Neuronal stem cell (in vitro differentiated cells): ENCODE results near the gene TPT1.

Experiments used
- DNase-seq: peaks from one replicate; pipeline ENCODE4 v3.0.0-alpha.2; 2013; ENCODE audit warnings: low spot score
- H2AFZ ChIP-seq: one replicate; pipeline ENCODE4 v1.6.1; 2013; ENCODE audit warnings: mild to moderate bottlenecking, low read length, inconsistent platforms
- H2AK5ac ChIP-seq: 2 replicates; pipeline ENCODE4 v1.6.1; 2013; ENCODE audit warnings: low read depth, mild to moderate bottlenecking, inconsistent platforms, low read length, moderate library complexity, mixed read lengths
- H2BK120ac ChIP-seq: 2 replicates; pipeline ENCODE4 v1.6.1; 2013; ENCODE audit warnings: low read depth, mild to moderate bottlenecking, inconsistent platforms, low read length, moderate library complexity, mixed read lengths
- H2BK12ac ChIP-seq: one replicate; pipeline ENCODE4 v1.6.1; 2013; ENCODE audit warnings: low read length, inconsistent platforms
- H2BK15ac ChIP-seq: 2 replicates; pipeline ENCODE4 v1.6.1; 2013; ENCODE audit warnings: mild to moderate bottlenecking, low read length, inconsistent platforms, mixed read lengths
- H2BK5ac ChIP-seq: one replicate; pipeline ENCODE4 v1.6.1; 2013; ENCODE audit warnings: inconsistent platforms, mild to moderate bottlenecking, low read length, moderate library complexity
- H3K14ac ChIP-seq: one replicate; pipeline ENCODE4 v1.6.1; 2013; ENCODE audit warnings: low read length, inconsistent platforms
- H3K18ac ChIP-seq: 2 replicates; pipeline ENCODE4 v1.6.1; 2013; ENCODE audit warnings: low read length, inconsistent platforms
- H3K23ac ChIP-seq: 2 replicates; pipeline ENCODE4 v1.6.1; 2013; ENCODE audit warnings: low read depth, mild to moderate bottlenecking, mixed read lengths, low read length, inconsistent platforms; ENCODE audit not compliant: poor library complexity
- H3K27ac ChIP-seq: replicated peaks from 3 replicates; pipeline ENCODE4 v1.5.1; 2013; ENCODE audit warnings: low read length, inconsistent platforms
- H3K27me3 ChIP-seq, 3 experiments: 2 replicates each; pipeline ENCODE4 v1.6.1; 2013; ENCODE audit warnings: low read length in 3 of 3, mild to moderate bottlenecking in 2 of 3, inconsistent platforms in 1 of 3, low read depth in 1 of 3, mixed read lengths in 1 of 3, moderate library complexity in 1 of 3; ENCODE audit not compliant: control insufficient read depth in 3 of 3, insufficient read depth in 3 of 3
- H3K36me3 ChIP-seq, 2 donors: replicated peaks in 1 of 2; 2 replicates each; pipeline ENCODE4 v1.6.1; 2013; ENCODE audit warnings: low read length in 2 of 2; ENCODE audit not compliant: control insufficient read depth in 2 of 2, insufficient read depth in 2 of 2
- H3K4ac ChIP-seq: 2 replicates; pipeline ENCODE4 v1.6.1; 2013; ENCODE audit warnings: inconsistent platforms, mild to moderate bottlenecking, low read length, moderate library complexity
- H3K4me1 ChIP-seq, 2 donors: 1 replicate in 1 of 2; 2 replicates in 1 of 2; pipeline ENCODE4 v1.6.1; 2013; ENCODE audit warnings: low read length in 2 of 2, low read depth in 1 of 2; ENCODE audit not compliant: control insufficient read depth in 2 of 2, insufficient read depth in 1 of 2
- H3K4me2 ChIP-seq: one replicate; pipeline ENCODE4 v1.6.1; 2013; ENCODE audit warnings: mild to moderate bottlenecking, low read length, inconsistent platforms; ENCODE audit not compliant: insufficient read depth, poor library complexity, severe bottlenecking
- H3K4me3 ChIP-seq, 2 donors: 2 replicates each; pipeline ENCODE4 v1.5.1; 2013; ENCODE audit warnings: low read length in 2 of 2, mild to moderate bottlenecking in 2 of 2, inconsistent platforms in 1 of 2, moderate library complexity in 1 of 2
- H3K79me1 ChIP-seq: one replicate; pipeline ENCODE4 v1.6.1; 2013; ENCODE audit warnings: low read depth, mild to moderate bottlenecking, inconsistent platforms, low read length, moderate library complexity
- H3K9ac ChIP-seq: one replicate; pipeline ENCODE4 v1.6.1; 2013; ENCODE audit warnings: mild to moderate bottlenecking, low read depth, low read length, inconsistent platforms; ENCODE audit not compliant: poor library complexity
- H3K9me3 ChIP-seq, 2 donors: replicated peaks in 1 of 2; 2 replicates each; pipeline versions ENCODE3 to v1.6.1; 2013; ENCODE audit warnings: low read length in 2 of 2, mild to moderate bottlenecking in 2 of 2, inconsistent platforms in 1 of 2, low read depth in 1 of 2, mixed read lengths in 1 of 2, moderate library complexity in 1 of 2; ENCODE audit not compliant: control insufficient read depth in 2 of 2, insufficient read depth in 1 of 2
- H4K8ac ChIP-seq: one replicate; pipeline ENCODE4 v1.6.1; 2013; ENCODE audit warnings: low read depth, mild to moderate bottlenecking, inconsistent platforms, low read length, moderate library complexity
- H4K91ac ChIP-seq: one replicate; pipeline ENCODE4 v1.6.1; 2013; ENCODE audit warnings: low read length, low read depth, mild to moderate bottlenecking, inconsistent platforms; ENCODE audit not compliant: poor library complexity
- WGBS, 2 donors: extraction: QIAGEN DNeasy Blood & Tissue Kit; methylation state at CpG; one replicate each; pipeline ENCODE4 v1.1.7; 2013; ENCODE audit warnings: missing lambda C conversion rate in 2 of 2, mixed read lengths in 1 of 2; ENCODE audit not compliant: insufficient read length in 2 of 2, insufficient replicate concordance in 1 of 2; ENCODE audit errors: extremely low coverage in 2 of 2; 5-methylcytosine and 5-hydroxymethylcytosine counted together

The TPT1 gene

GRCh38 chr13:45368005-45368404, 27.0 kb upstream of the TPT1 start:
- H3K18ac ChIP-seq = no peak overlapping the region
- H3K9ac ChIP-seq = no peak overlapping the region
- H3K4me2 ChIP-seq = no peak overlapping the region
- H2AK5ac ChIP-seq = no peak overlapping the region
- no peaks in the 10 kb centered on the region for H3K79me1 ChIP-seq
- H2BK120ac ChIP-seq = no peak overlapping the region
- H2BK15ac ChIP-seq = no peak overlapping the region
- H3K23ac ChIP-seq = no peak overlapping the region
- H4K91ac ChIP-seq = no peak overlapping the region
- no peak overlapping the region for H3K14ac ChIP-seq
- WGBS, 2 donors = no CpG with 5 or more reads among the region's 4 CpGs
- H2BK5ac ChIP-seq = no peak overlapping the region
- H3K4ac ChIP-seq = no peak overlapping the region
- H3K27ac ChIP-seq = no peak overlapping the region
- no peak overlapping the region for H2BK12ac ChIP-seq
- H3K4me1 ChIP-seq = peaks cover 2 to 7% of the 10 kb centered on the region in 2 donors
- H3K4me3 ChIP-seq = no peak overlapping the region
- peaks cover 2 to 46% of the 10 kb centered on the region in 2 donors for H3K36me3 ChIP-seq
- H4K8ac ChIP-seq = no peak overlapping the region
- no peaks in the 10 kb centered on the region for H3K27me3 ChIP-seq
- H3K9me3 ChIP-seq = peaks cover 2 to 19% of the 10 kb centered on the region in 2 donors
- no peak for DNase-seq
- H2AFZ ChIP-seq = no peak overlapping the region

GRCh38 chr13:45367358-45367757, 26.4 kb upstream of the TPT1 start:
- H3K27me3 ChIP-seq = no peaks in the 10 kb centered on the region
- DNase-seq = no peak
- H3K79me1 ChIP-seq = no peaks in the 10 kb centered on the region
- H2AFZ ChIP-seq = no peak overlapping the region
- H3K36me3 ChIP-seq = peaks cover 2 to 51% of the 10 kb centered on the region in 2 donors
- peaks cover 0 to under 1% of the 10 kb centered on the region in 2 donors for H3K4me1 ChIP-seq
- H3K4ac ChIP-seq = no peak overlapping the region
- no peak overlapping the region for H3K14ac ChIP-seq
- H3K4me2 ChIP-seq = no peak overlapping the region
- H2AK5ac ChIP-seq = no peak overlapping the region
- no peak overlapping the region for H3K18ac ChIP-seq
- no peak overlapping the region for H3K4me3 ChIP-seq
- peaks cover 2 to 25% of the 10 kb centered on the region in 2 donors for H3K9me3 ChIP-seq
- H2BK120ac ChIP-seq = no peak overlapping the region
- no peak overlapping the region for H3K23ac ChIP-seq
- H3K9ac ChIP-seq = no peak overlapping the region
- 100% methylated on average over 1 of the region's 2 CpGs; no CpG with 5 or more reads in 1 of the 2 donors for WGBS, 2 donors
- H4K8ac ChIP-seq = no peak overlapping the region
- no peak overlapping the region for H2BK12ac ChIP-seq
- H3K27ac ChIP-seq = no peak overlapping the region
- H2BK5ac ChIP-seq = no peak overlapping the region
- no peak overlapping the region for H2BK15ac ChIP-seq
- no peak overlapping the region for H4K91ac ChIP-seq

GRCh38 chr13:45365558-45365885, 24.5 kb upstream of the TPT1 start:
- no peak overlapping the region for H3K4me2 ChIP-seq
- H2BK120ac ChIP-seq = no peak overlapping the region
- H3K23ac ChIP-seq = no peak overlapping the region
- no peak overlapping the region for H3K4ac ChIP-seq
- H2BK12ac ChIP-seq = no peak overlapping the region
- no peaks in the 10 kb centered on the region for H3K79me1 ChIP-seq
- no peak overlapping the region for H3K18ac ChIP-seq
- no peaks in the 10 kb centered on the region for H3K27me3 ChIP-seq
- H3K9ac ChIP-seq = no peak overlapping the region
- no peak overlapping the region for H4K8ac ChIP-seq
- H4K91ac ChIP-seq = no peak overlapping the region
- no peak overlapping the region for H2AFZ ChIP-seq
- H3K4me1 ChIP-seq = no peaks in the 10 kb centered on the region
- H3K4me3 ChIP-seq = no peak overlapping the region
- peaks cover 5 to 56% of the 10 kb centered on the region in 2 donors for H3K36me3 ChIP-seq
- DNase-seq = no peak
- H2AK5ac ChIP-seq = no peak overlapping the region
- WGBS, 2 donors = no CpG with 5 or more reads among the region's 4 CpGs
- H2BK5ac ChIP-seq = no peak overlapping the region
- H3K14ac ChIP-seq = no peak overlapping the region
- no peak overlapping the region for H3K27ac ChIP-seq
- H3K9me3 ChIP-seq = peaks cover 4 to 29% of the 10 kb centered on the region in 2 donors
- no peak overlapping the region for H2BK15ac ChIP-seq

- H3K4ac ChIP-seq = no peak overlapping the region
- no peak overlapping the region for H3K27ac ChIP-seq
- no peaks in the 10 kb centered on the region for H3K4me1 ChIP-seq
- no peak overlapping the region for H2AFZ ChIP-seq
- H2BK15ac ChIP-seq = no peak overlapping the region
- no peak overlapping the region for H2BK120ac ChIP-seq
- no peak overlapping the region for H3K18ac ChIP-seq
- peaks cover 5 to 57% of the 10 kb centered on the region in 2 donors for H3K36me3 ChIP-seq
- H3K4me2 ChIP-seq = no peak overlapping the region
- H2AK5ac ChIP-seq = no peak overlapping the region
- WGBS, 2 donors = no CpG with 5 or more reads among the region's 10 CpGs
- H3K9me3 ChIP-seq = peaks cover 4 to 27% of the 10 kb centered on the region in 2 donors
- no peaks in the 10 kb centered on the region for H3K79me1 ChIP-seq
- no peak overlapping the region for H2BK5ac ChIP-seq
- no peak overlapping the region for H3K14ac ChIP-seq
- H3K23ac ChIP-seq = no peak overlapping the region
- no peaks in the 10 kb centered on the region for H3K27me3 ChIP-seq
- H3K4me3 ChIP-seq = no peak overlapping the region
- no peak for DNase-seq
- peak overlapping the region; percentile 43 for H4K8ac ChIP-seq
- no peak overlapping the region for H4K91ac ChIP-seq
- H3K9ac ChIP-seq = no peak overlapping the region
- no peak overlapping the region for H2BK12ac ChIP-seq
These were observed 24.0 kb upstream of the TPT1 start for GRCh38 chr13:45364876-45365557.
